Fibroblast of lung (primary cell): ENCODE data around the gene PPP2R3B.

ENCODE experiments used
- EZH2 ChIP-seq: IDR thresholded peaks from 2 replicates; pipeline ENCODE4 v1.5.1; 2012; ENCODE audit warnings: low read length, control low read depth, mild to moderate bottlenecking; ENCODE audit errors: missing control alignments
- TF ChIP-seq, protein P1 (sequence below), 2 donors: IDR thresholded peaks in 1 of 2; conservative IDR thresholded peaks in 1 of 2; 1 replicate in 1 of 2; 2 replicates in 1 of 2; pipeline ENCODE4 v1.5.1; 2011 to 2012; ENCODE audit warnings: low read length in 2 of 2, control low read depth in 1 of 2, inconsistent platforms in 1 of 2, low read depth in 1 of 2, mild to moderate bottlenecking in 1 of 2

GRCh38 chrX:367349-367748, 19.4 kb downstream of the PPP2R3B start:
- TF ChIP-seq EZH2, result no peak
- TF ChIP-seq, protein P1, sequence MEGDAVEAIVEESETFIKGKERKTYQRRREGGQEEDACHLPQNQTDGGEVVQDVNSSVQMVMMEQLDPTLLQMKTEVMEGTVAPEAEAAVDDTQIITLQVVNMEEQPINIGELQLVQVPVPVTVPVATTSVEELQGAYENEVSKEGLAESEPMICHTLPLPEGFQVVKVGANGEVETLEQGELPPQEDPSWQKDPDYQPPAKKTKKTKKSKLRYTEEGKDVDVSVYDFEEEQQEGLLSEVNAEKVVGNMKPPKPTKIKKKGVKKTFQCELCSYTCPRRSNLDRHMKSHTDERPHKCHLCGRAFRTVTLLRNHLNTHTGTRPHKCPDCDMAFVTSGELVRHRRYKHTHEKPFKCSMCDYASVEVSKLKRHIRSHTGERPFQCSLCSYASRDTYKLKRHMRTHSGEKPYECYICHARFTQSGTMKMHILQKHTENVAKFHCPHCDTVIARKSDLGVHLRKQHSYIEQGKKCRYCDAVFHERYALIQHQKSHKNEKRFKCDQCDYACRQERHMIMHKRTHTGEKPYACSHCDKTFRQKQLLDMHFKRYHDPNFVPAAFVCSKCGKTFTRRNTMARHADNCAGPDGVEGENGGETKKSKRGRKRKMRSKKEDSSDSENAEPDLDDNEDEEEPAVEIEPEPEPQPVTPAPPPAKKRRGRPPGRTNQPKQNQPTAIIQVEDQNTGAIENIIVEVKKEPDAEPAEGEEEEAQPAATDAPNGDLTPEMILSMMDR (conservative IDR thresholded peaks at IDR 0.05 in 1 of 2, IDR thresholded peaks at IDR 0.05 in 1 of 2; ENCODE audit: low read depth in 1 of 2, low read length in 2 of 2), result no peak
